Panc1 (cell line): ENCODE measurements around the gene KIRREL3.

ENCODE experiments used
- CTCF ChIP-seq: fragments of 450-650 bp; IDR thresholded peaks from 2 replicates; pipeline ENCODE4 v1.5.1; 2017; ENCODE audit warnings: mild to moderate bottlenecking
- POLR2AphosphoS5 ChIP-seq: IDR thresholded peaks from 2 replicates; pipeline ENCODE4 v1.6.1; 2012; ENCODE audit warnings: mild to moderate bottlenecking, low read depth, low read length, moderate library complexity
- REST ChIP-seq, 2 experiments: IDR thresholded peaks; 2 replicates each; pipeline ENCODE4 v1.6.1; 2011 to 2012; ENCODE audit warnings: low read depth in 2 of 2, control low read depth in 1 of 2, low read length in 1 of 2, mild to moderate bottlenecking in 1 of 2, moderate library complexity in 1 of 2; ENCODE audit not compliant: insufficient read depth in 1 of 2

GRCh38 chr11:126727381-126727780 lies 273.2 kb downstream of the KIRREL3 start:
- TF ChIP-seq REST (IDR thresholded peaks at IDR 0.05; ENCODE audit: insufficient read depth in 1 of 2, low read depth in 2 of 2, low read length in 1 of 2) (no peak), CTCF (no peak), POLR2AphosphoS5 (no peak)
